Neural progenitor cell (in vitro differentiated cells): ENCODE data around the gene EXOC4. TPM values are rescaled to one million over a fixed set of nuclear protein-coding genes. Genes with fewer than 3 reads are reported as not detected.

ENCODE experiments used
- DNase-seq: peaks from one replicate; pipeline ENCODE4 v3.0.0-alpha.2; 2016; ENCODE audit warnings: low spot score
- H2AFZ ChIP-seq: fragments of 200-600 bp; sonication (generic); replicated peaks from 2 replicates; pipeline ENCODE4 v1.6.1; 2016; ENCODE audit warnings: antibody characterized with exemption
- H3F3A ChIP-seq: fragments of 200-600 bp; sonication (generic); 2 replicates; pipeline ENCODE4 v1.6.1; 2016; ENCODE audit warnings: antibody characterized with exemption, low read depth
- H3K27ac ChIP-seq: fragments of 200-600 bp; sonication (generic); 2 replicates; pipeline ENCODE4 v1.5.1; 2016; ENCODE audit warnings: mild to moderate bottlenecking
- H3K27me3 ChIP-seq: fragments of 200-600 bp; sonication (generic); 2 replicates; pipeline ENCODE4 v1.6.1; 2016; ENCODE audit warnings: mild to moderate bottlenecking, moderate library complexity
- H3K36me3 ChIP-seq: fragments of 200-600 bp; sonication (generic); 2 replicates; pipeline ENCODE4 v1.5.1; 2016
- H3K4me1 ChIP-seq: fragments of 200-600 bp; sonication (generic); 2 replicates; pipeline ENCODE4 v1.6.1; 2016; ENCODE audit warnings: mixed run types
- H3K4me2 ChIP-seq: fragments of 200-600 bp; sonication (generic); 2 replicates; pipeline ENCODE4 v1.6.1; 2016
- H3K4me3 ChIP-seq: fragments of 200-600 bp; sonication (generic); 2 replicates; pipeline ENCODE4 v1.5.1; 2016
- H3K79me2 ChIP-seq: fragments of 200-600 bp; sonication (generic); 2 replicates; pipeline ENCODE4 v1.6.1; 2016; ENCODE audit warnings: low read depth
- H3K9ac ChIP-seq: fragments of 200-600 bp; sonication (generic); 2 replicates; pipeline ENCODE4 v1.6.1; 2016
- H3K9me3 ChIP-seq: fragments of 200-600 bp; sonication (generic); 2 replicates; pipeline ENCODE4 v1.5.1; 2016; ENCODE audit warnings: low read depth
- H4K20me1 ChIP-seq: fragments of 200-600 bp; sonication (generic); 2 replicates; pipeline ENCODE4 v1.6.1; 2016; ENCODE audit warnings: low read depth
- H3K27ac Mint-ChIP-seq: 3 replicates; pipeline ENCODE4 v1.8.0; 2021; ENCODE audit warnings: mixed read lengths
- H3K27me3 Mint-ChIP-seq: 2 replicates; pipeline ENCODE4 v1.8.0; 2022; ENCODE audit warnings: low read depth, mild to moderate bottlenecking, inconsistent platforms, moderate library complexity, mixed read lengths; ENCODE audit not compliant: insufficient read depth
- H3K36me3 Mint-ChIP-seq: 3 replicates; pipeline ENCODE4 v1.8.0; 2021; ENCODE audit warnings: mixed read lengths
- H3K4me1 Mint-ChIP-seq: 3 replicates; pipeline ENCODE4 v1.8.0; 2021; ENCODE audit warnings: mixed read lengths
- H3K4me3 Mint-ChIP-seq: 3 replicates; pipeline ENCODE4 v1.8.0; 2021; ENCODE audit warnings: mild to moderate bottlenecking, moderate library complexity, mixed read lengths
- H3K9me3 Mint-ChIP-seq: 3 replicates; pipeline ENCODE4 v1.8.0; 2020; ENCODE audit warnings: mixed read lengths
- EZH2 ChIP-seq: fragments of 200-600 bp; sonication (generic); IDR thresholded peaks from 2 replicates; pipeline ENCODE4 v1.6.1; 2017; ENCODE audit warnings: antibody characterized with exemption, mild to moderate bottlenecking, moderate library complexity
- EZH2phosphoT487 ChIP-seq: fragments of 200-600 bp; sonication (generic); IDR thresholded peaks from 2 replicates; pipeline ENCODE4 v1.6.1; 2017; ENCODE audit warnings: antibody characterized with exemption
- total RNA-seq: library from RNA; depleted of rRNA; stranded (reverse); fragments of >200 nt; gene quantifications from 2 replicates; pipeline ENCODE4 v1.2.3, GENCODE V29; 2015; ENCODE audit warnings: low replicate concordance
- TF ChIP-seq, protein P1 (sequence below): fragments of 200-600 bp; sonication (generic); IDR thresholded peaks from 2 replicates; pipeline ENCODE4 v1.5.1; 2017; ENCODE audit warnings: antibody characterized with exemption, mild to moderate bottlenecking

EXOC4 gene
- total RNA-seq, 1 donor from 2014 or later, result 129 TPM

DNA sequence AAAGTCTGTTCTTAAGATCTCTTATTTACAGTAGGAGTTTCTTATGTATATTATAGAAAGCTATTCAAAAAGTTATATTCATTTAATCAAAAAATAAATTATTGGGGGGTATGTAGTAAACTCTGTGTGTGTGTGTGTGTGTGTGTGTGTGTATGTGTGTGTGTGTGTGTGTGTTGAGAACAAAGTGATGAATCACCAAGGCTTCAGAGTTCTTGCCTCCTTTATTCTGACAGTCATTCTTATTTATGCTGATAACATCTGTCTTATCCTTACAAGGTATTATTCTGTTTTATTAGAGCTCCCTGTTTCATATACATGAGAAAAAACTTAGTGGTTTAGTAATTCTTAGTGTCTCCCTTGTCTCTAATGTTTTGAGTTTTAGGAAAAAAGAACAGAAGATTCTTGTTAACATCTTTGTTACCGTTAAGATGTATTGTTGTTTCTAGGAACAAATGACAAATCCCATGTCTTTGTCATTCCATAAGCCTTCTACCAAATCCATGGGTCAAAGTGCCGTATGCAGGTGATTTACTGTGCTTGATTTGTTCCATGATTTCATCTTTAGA, 424.0 kb downstream of the EXOC4 start:
- peaks cover 18% of the 10 kb centered on the region for H3K4me1 Mint-ChIP-seq
- Histone ChIP-seq H2AFZ (no peak overlapping the region), H3K36me3 (no peaks in the 10 kb centered on the region), H3K4me1 (no peaks in the 10 kb centered on the region), H3K9me3 (no peaks in the 10 kb centered on the region), H3K4me3 (no peak overlapping the region), H3K27me3 (no peaks in the 10 kb centered on the region), H4K20me1 (peaks cover 3% of the 10 kb centered on the region), H3K27ac (no peak overlapping the region), H3F3A (no peaks in the 10 kb centered on the region), H3K79me2 (no peaks in the 10 kb centered on the region), H3K4me2 (no peak overlapping the region), H3K9ac (no peak overlapping the region)
- H3K9me3 Mint-ChIP-seq, result no peaks in the 10 kb centered on the region
- peaks cover 2% of the 10 kb centered on the region for H3K36me3 Mint-ChIP-seq
- TF ChIP-seq EZH2phosphoT487 (no peak), EZH2 (no peak)
- TF ChIP-seq, protein P1, sequence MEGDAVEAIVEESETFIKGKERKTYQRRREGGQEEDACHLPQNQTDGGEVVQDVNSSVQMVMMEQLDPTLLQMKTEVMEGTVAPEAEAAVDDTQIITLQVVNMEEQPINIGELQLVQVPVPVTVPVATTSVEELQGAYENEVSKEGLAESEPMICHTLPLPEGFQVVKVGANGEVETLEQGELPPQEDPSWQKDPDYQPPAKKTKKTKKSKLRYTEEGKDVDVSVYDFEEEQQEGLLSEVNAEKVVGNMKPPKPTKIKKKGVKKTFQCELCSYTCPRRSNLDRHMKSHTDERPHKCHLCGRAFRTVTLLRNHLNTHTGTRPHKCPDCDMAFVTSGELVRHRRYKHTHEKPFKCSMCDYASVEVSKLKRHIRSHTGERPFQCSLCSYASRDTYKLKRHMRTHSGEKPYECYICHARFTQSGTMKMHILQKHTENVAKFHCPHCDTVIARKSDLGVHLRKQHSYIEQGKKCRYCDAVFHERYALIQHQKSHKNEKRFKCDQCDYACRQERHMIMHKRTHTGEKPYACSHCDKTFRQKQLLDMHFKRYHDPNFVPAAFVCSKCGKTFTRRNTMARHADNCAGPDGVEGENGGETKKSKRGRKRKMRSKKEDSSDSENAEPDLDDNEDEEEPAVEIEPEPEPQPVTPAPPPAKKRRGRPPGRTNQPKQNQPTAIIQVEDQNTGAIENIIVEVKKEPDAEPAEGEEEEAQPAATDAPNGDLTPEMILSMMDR, result no peak
- DNase-seq, result no peak
- H3K27ac Mint-ChIP-seq, result no peak overlapping the region
- H3K4me3 Mint-ChIP-seq, result no peak overlapping the region
- H3K27me3 Mint-ChIP-seq, result peaks cover under 1% of the 10 kb centered on the region

DNA sequence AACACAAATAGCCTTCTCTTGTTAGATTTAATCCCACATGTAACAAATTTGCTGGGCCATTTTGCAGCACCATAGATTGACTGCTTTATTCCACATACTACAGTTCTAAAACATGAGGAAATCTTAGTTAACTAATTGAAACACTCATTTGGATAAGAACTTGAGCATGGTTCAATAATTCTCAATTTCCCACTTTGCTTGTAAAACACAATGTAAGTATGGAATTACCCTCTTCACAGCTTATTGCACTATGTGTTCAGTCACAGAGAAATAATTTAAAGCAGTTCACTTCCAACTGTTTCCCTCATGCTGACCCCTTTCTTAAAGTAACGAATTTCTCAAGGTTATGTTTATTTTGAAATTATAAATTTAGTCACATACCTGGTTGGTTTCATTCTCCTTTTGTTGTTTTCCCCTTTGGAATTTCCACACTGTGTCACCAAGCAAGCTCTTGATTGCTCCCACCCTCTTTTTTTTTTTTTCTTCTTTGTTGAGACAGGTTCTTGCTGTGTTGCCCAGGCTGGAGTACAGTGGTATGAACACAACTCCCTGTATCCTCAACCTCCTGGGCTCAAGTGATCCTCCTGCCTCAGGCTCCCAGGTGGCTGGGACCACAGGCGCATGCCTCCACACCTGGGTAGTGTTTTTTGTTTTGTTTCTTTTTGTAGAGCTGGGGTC, 425.4 kb downstream of the EXOC4 start:
- no peak for DNase-seq
- no peak overlapping the region for H3K4me3 ChIP-seq

DNA sequence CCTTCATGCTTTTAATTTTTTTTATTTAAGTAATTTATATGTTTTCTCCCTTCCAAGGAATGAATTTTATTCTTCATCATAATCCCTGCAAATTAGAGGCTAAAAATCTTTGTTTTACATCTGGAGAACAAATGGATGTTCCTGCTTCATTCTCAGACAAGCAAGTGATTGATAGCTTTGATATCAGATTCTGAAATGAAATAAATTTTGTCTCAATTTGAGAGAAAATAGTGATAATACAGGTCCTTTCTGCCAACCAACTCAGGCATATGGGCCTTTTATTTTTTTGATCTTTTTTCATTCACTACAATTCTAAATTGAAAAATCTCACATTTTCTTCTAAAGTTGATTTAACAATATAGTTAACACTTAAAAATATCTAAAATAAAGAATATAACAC, 427.1 kb downstream of the EXOC4 start:
- DNase-seq, result no peak
- no peaks in the 10 kb centered on the region for H3K36me3 Mint-ChIP-seq

More for the DNA sequence above, 425.4 kb downstream of the EXOC4 start:
- Histone ChIP-seq H3K27ac (no peak overlapping the region), H3K9ac (no peak overlapping the region), H3K79me2 (no peaks in the 10 kb centered on the region), H2AFZ (no peak overlapping the region), H3K9me3 (no peaks in the 10 kb centered on the region), H3F3A (no peaks in the 10 kb centered on the region), H4K20me1 (no peaks in the 10 kb centered on the region), H3K4me1 (no peaks in the 10 kb centered on the region), H3K27me3 (no peaks in the 10 kb centered on the region), H3K4me2 (no peak overlapping the region), H3K36me3 (no peaks in the 10 kb centered on the region)
- Mint-ChIP-seq H3K4me3 (no peak overlapping the region), H3K27ac (no peak overlapping the region), H3K27me3 (peaks cover 2% of the 10 kb centered on the region), H3K36me3 (no peaks in the 10 kb centered on the region), H3K4me1 (peaks cover 28% of the 10 kb centered on the region), H3K9me3 (no peaks in the 10 kb centered on the region)
- TF ChIP-seq EZH2phosphoT487 (no peak), EZH2 (no peak)
- TF ChIP-seq, protein P1, result no peak

More for the DNA sequence above, 427.1 kb downstream of the EXOC4 start:
- no peak overlapping the region for H3K4me2 ChIP-seq
- peaks cover 2% of the 10 kb centered on the region for H3K27me3 Mint-ChIP-seq
- TF ChIP-seq, protein P1, result no peak
- TF ChIP-seq EZH2, result no peak
- TF ChIP-seq EZH2phosphoT487, result no peak
- H3F3A ChIP-seq, result no peaks in the 10 kb centered on the region
- H3K27me3 ChIP-seq, result no peaks in the 10 kb centered on the region
- no peak overlapping the region for H3K4me3 Mint-ChIP-seq
- no peaks in the 10 kb centered on the region for H3K79me2 ChIP-seq
- no peak overlapping the region for H3K4me3 ChIP-seq
- H3K9me3 ChIP-seq, result no peaks in the 10 kb centered on the region
- H3K4me1 ChIP-seq, result no peaks in the 10 kb centered on the region
- H3K9ac ChIP-seq, result no peak overlapping the region
- no peak overlapping the region for H3K27ac ChIP-seq
- H3K36me3 ChIP-seq, result no peaks in the 10 kb centered on the region
- H3K27ac Mint-ChIP-seq, result no peak overlapping the region
- no peaks in the 10 kb centered on the region for H4K20me1 ChIP-seq
- peaks cover 28% of the 10 kb centered on the region for H3K4me1 Mint-ChIP-seq
- no peak overlapping the region for H2AFZ ChIP-seq
- no peaks in the 10 kb centered on the region for H3K9me3 Mint-ChIP-seq
